GM10266 (cell line): ENCODE results near the gene NEK6.

Experiments
- DNase-seq: peaks from one replicate; pipeline ENCODE4 v3.0.0; 2012; ENCODE audit errors: extremely low spot score
- CTCF ChIP-seq: IDR thresholded peaks from 2 replicates; pipeline ENCODE4 v1.5.1; 2012; ENCODE audit warnings: mild to moderate bottlenecking, low read depth; ENCODE audit not compliant: control insufficient read depth, insufficient read depth; ENCODE audit errors: missing control alignments

NEK6 gene

GRCh38 chr9:124313940-124314339, 56.2 kb downstream of the NEK6 start:
- no peak for TF ChIP-seq CTCF
- no peak for DNase-seq

GRCh38 chr9:124315882-124316281, 58.1 kb downstream of the NEK6 start:
- no peak for TF ChIP-seq CTCF
- DNase-seq = no peak

- peak; percentile 73 for DNase-seq
- peak; percentile 72 for TF ChIP-seq CTCF
Measured at GRCh38 chr9:124320062-124320973, 62.6 kb downstream of the NEK6 start.

- no peak for DNase-seq
- TF ChIP-seq CTCF = no peak
Measured at GRCh38 chr9:124321416-124321815, 63.7 kb downstream of the NEK6 start.

GRCh38 chr9:124321935-124322334, 64.2 kb downstream of the NEK6 start:
- TF ChIP-seq CTCF = no peak

GRCh38 chr9:124322618-124323432, 65.1 kb downstream of the NEK6 start:
- no peak for DNase-seq
- TF ChIP-seq CTCF = no peak

More at GRCh38 chr9:124321935-124322334, 64.2 kb downstream of the NEK6 start:
- no peak for DNase-seq
